A549 (cell line): Measurements from ENCODE around the gene RELN.

Source experiments
- BHLHE40 ChIP-seq: IDR thresholded peaks from 2 replicates; pipeline ENCODE4 v1.6.1; 2012; ENCODE audit warnings: low read depth, low read length, inconsistent platforms
- EP300 ChIP-seq, 2 experiments: fragments of >200 bp; sonication (Bioruptor Twin); formaldehyde crosslinking; IDR thresholded peaks; 2 replicates in 1 of 2; 3 replicates in 1 of 2; pipeline ENCODE4 v1.6.1; 2016 to 2017
- FOSB ChIP-seq: fragments of 250-450 bp; sonication (Bioruptor Pico); IDR thresholded peaks from 2 replicates; pipeline ENCODE4 v1.5.0; 2020; ENCODE audit warnings: mild to moderate bottlenecking, moderate library complexity

DNA sequence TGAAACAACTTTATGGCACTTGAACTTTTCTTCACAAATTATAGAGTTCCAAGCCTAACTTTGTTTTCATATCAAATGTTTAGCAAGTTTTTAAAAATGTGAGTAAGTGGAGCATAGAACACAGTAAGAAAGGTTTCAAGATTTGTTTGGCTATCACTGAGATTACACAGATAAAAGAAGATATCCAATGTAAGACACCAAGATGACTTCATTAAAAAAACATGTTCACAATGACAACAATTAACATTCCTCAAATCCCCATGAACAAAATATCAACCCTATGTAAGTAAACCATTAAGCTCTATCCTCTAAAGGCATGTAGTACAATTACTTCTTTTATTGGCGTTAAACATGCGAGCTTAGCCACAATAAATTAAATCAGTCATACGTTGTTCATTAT is 129.7 kb downstream of the RELN start:
- TF ChIP-seq BHLHE40 (no peak), FOSB (CRISPR knock-in tag) (no peak), EP300 (IDR thresholded peaks at IDR 0.05) (no peak)
